Endothelial cell (in vitro differentiated cells): ENCODE data around the gene ZMAT3. TPM values are rescaled to one million over a fixed set of nuclear protein-coding genes. Genes with fewer than 3 reads are reported as not detected.
"Not testable (repeated sequence)": the region's sequence is repeated elsewhere in the genome, so short reads cannot be mapped to it uniquely, and the experiment has no call there.

Source experiments
- DNase-seq: peaks from one replicate; pipeline ENCODE4 v3.0.0; 2021; ENCODE audit warnings: low spot score
- H3K27ac Mint-ChIP-seq: one replicate; pipeline ENCODE4 v1.8.0; 2021; ENCODE audit warnings: mixed read lengths, inconsistent platforms; ENCODE audit not compliant: unreplicated experiment
- H3K27me3 Mint-ChIP-seq: one replicate; pipeline ENCODE4 v1.8.0; 2021; ENCODE audit warnings: mild to moderate bottlenecking, moderate library complexity, mixed read lengths, inconsistent platforms; ENCODE audit not compliant: unreplicated experiment
- H3K36me3 Mint-ChIP-seq: one replicate; pipeline ENCODE4 v1.8.0; 2021; ENCODE audit warnings: mild to moderate bottlenecking, low read depth, mixed read lengths, inconsistent platforms; ENCODE audit not compliant: unreplicated experiment
- H3K4me1 Mint-ChIP-seq: one replicate; pipeline ENCODE4 v1.8.0; 2021; ENCODE audit warnings: mild to moderate bottlenecking, mixed read lengths, inconsistent platforms; ENCODE audit not compliant: unreplicated experiment
- H3K4me3 Mint-ChIP-seq: one replicate; pipeline ENCODE4 v1.8.0; 2021; ENCODE audit warnings: mild to moderate bottlenecking, mixed read lengths, inconsistent platforms; ENCODE audit not compliant: unreplicated experiment
- H3K9me3 Mint-ChIP-seq: one replicate; pipeline ENCODE4 v1.8.0; 2021; ENCODE audit warnings: mixed read lengths, inconsistent platforms; ENCODE audit not compliant: unreplicated experiment
- CTCF ChIP-seq: fragments of 200-600 bp; sonication (generic); IDR thresholded peaks from one replicate; pipeline ENCODE4 v1.5.0; 2021; ENCODE audit warnings: antibody characterized with exemption; ENCODE audit not compliant: unreplicated experiment
- total RNA-seq: library from RNA; stranded (reverse); fragmentation: NEBNext Ultra II Directional; extraction: Animal tissue kit (Norgen Biotek cat#: 25700); gene quantifications from one replicate; pipeline ENCODE4 v1.2.1, GENCODE V29; 2021; ENCODE audit not compliant: unreplicated experiment

Gene ZMAT3
- total RNA-seq, 1 donor from 2014 or later: 44.5 TPM

DNA sequence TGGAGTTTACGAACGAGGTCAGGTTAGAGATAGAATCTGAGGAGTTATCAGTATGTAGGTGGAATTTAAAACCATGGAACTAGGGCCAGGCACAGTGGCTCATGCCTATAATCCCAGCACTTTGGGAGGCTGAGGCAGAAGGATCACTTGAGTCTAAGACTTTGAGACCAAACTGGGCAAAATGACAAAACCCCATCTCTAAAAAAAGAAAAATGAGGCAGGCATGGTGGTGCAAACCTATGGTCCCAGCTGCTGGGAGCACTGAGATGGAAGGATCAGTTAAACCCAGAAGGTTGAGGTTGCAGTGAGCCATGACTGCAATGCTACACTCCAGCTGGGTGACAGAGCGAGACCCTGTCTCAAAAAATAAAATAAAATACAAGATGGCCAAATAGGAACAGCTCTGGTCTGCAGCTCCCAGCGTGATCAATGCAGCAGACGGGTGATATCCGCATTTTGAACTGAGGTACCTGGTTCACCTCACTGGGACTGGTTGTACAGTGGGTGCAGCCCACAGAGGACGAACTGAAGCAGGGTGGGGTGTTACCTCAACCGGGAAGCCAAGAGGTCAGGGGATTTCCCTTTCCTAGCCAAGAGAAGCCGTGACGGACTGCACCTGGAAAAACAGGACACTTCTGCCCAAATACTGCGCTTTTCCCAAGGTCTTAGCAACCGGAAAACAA lies 33.3 kb downstream of the ZMAT3 start:
- Mint-ChIP-seq H3K36me3 (peaks cover 17% of the 10 kb centered on the region), H3K4me3 (no peak overlapping the region), H3K9me3 (no peaks in the 10 kb centered on the region), H3K27ac (no peak overlapping the region), H3K27me3 (peaks cover 2% of the 10 kb centered on the region), H3K4me1 (peaks cover 14% of the 10 kb centered on the region)
- DNase-seq: no peak
- TF ChIP-seq CTCF: no peak

DNA sequence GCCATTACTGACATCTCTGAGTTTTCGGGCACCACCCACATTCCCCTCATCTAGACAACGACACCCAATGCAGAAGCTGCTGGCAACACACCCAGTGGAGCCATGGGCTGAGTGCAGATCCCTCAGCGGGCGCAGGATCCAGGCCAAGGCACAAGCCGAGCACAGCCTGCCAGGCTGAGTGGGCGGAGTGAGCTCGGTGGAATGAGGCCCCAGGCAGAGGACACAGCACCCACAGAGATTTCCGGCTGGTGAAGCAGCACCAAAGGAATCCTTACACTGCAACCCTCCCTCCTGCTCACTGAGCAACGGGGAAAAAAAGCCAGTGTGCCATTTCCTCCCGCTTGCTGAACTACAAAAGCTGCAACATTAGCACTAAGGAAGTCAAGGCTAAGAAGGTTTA lies 34.3 kb downstream of the ZMAT3 start:
- Mint-ChIP-seq H3K27me3 (peaks cover 2% of the 10 kb centered on the region), H3K9me3 (no peaks in the 10 kb centered on the region), H3K4me3 (no peak overlapping the region), H3K27ac (no peak overlapping the region), H3K36me3 (peaks cover 17% of the 10 kb centered on the region), H3K4me1 (peaks cover 9% of the 10 kb centered on the region)
- no peak for TF ChIP-seq CTCF
- DNase-seq: no peak

GRCh38 chr3:179036626-179037300 lies 34.8 kb downstream of the ZMAT3 start:
- Mint-ChIP-seq H3K9me3 (no peaks in the 10 kb centered on the region), H3K27ac (no peak overlapping the region), H3K4me1 (peaks cover 9% of the 10 kb centered on the region), H3K27me3 (peaks cover 2% of the 10 kb centered on the region), H3K36me3 (peaks cover 17% of the 10 kb centered on the region), H3K4me3 (no peak overlapping the region)
- TF ChIP-seq CTCF: no peak
- DNase-seq: no peak

GRCh38 chr3:179036226-179036625 lies 35.4 kb downstream of the ZMAT3 start:
- Mint-ChIP-seq H3K4me3 (no peak overlapping the region), H3K9me3 (no peaks in the 10 kb centered on the region), H3K4me1 (peaks cover 9% of the 10 kb centered on the region), H3K36me3 (peaks cover 19% of the 10 kb centered on the region), H3K27me3 (no peaks in the 10 kb centered on the region), H3K27ac (no peak overlapping the region)
- no peak for TF ChIP-seq CTCF
- no peak for DNase-seq

DNA sequence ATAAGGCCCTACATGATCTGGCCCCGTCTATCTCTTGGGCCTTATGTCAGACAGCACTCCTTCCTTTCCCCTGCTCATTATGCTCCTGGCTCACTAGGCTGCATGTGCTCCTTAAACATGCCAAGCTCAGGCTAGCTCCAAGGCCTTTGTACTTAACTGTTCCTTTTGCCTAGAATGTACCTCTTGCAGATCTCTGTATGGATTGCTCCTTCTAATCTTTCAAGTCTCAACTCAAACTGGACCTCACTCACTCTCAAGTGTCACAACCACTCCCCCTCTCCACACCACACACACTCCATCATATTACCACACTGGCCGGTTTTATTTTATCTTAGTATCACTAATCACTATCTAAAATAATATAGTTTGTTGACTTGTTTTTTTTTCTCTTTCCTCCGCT lies 36.4 kb downstream of the ZMAT3 start:
- no peak for TF ChIP-seq CTCF
- Mint-ChIP-seq H3K27me3 (no peaks in the 10 kb centered on the region), H3K4me3 (no peak overlapping the region), H3K9me3 (no peaks in the 10 kb centered on the region), H3K4me1 (peaks cover 9% of the 10 kb centered on the region), H3K36me3 (peaks cover 16% of the 10 kb centered on the region), H3K27ac (no peak overlapping the region)
- no peak for DNase-seq

- not testable (repeated sequence) for H3K4me1 Mint-ChIP-seq, H3K9me3 Mint-ChIP-seq, H3K4me3 Mint-ChIP-seq, H3K27me3 Mint-ChIP-seq, DNase-seq, H3K27ac Mint-ChIP-seq
- H3K36me3 Mint-ChIP-seq: peaks cover 11% of the 10 kb centered on the region
Measured at GRCh38 chr3:179033304-179033657, 38.3 kb downstream of the ZMAT3 start.

DNA sequence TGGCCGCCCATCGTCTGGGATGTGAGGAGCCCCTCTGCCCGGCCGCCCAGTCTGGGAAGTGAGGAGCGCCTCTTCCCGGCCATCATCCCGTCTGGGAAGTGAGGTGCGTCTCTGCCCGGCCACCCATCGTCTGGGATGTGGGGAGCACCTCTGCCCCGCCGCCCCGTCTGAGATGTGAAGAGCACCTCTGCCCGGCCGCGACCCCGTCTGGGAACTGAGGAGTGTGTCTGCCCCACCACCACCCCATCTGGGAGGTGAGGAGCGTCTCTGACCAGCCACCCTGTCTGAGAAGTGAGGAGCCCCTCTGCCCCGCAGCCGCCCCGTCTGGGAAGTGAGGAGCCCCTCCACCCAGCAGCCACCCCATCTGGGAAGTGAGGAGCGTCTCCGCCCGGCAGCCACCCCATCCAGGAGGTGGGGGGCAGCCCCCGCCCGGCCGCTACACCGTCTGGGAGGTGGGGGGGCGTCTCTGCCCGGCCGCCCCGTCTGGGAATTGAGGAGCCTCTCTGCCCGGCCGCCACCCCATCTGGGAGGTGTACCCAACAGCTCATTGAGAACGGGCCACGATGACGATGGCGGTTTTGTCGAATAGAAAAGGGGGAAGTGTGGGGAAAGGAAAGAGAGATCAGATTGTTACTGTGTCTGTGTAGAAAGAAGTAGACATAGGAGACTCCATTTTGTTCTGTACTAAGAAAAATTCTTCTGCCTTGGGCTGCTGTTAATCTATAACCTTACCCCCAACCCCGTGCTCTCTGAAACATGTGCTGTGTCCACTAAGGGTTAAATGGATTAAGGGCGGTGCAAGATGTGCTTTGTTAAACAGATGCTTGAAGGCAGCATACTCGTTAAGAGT lies 38.9 kb downstream of the ZMAT3 start:
- not testable (repeated sequence) for DNase-seq, H3K4me1 Mint-ChIP-seq, H3K4me3 Mint-ChIP-seq, H3K9me3 Mint-ChIP-seq, H3K27ac Mint-ChIP-seq, H3K36me3 Mint-ChIP-seq, H3K27me3 Mint-ChIP-seq
